Urinary bladder (tissue), 4 donors: ENCODE measurements around the gene HOXD3. TPM values are rescaled to one million over a fixed set of nuclear protein-coding genes. Genes with fewer than 3 reads are reported as not detected.

Experiments used
- DNase-seq: peaks from one replicate; pipeline ENCODE4 v3.0.0-alpha.2; 2015; ENCODE audit errors: extremely low spot score
- H3K27ac ChIP-seq: one replicate; pipeline ENCODE4 v1.5.1; 2013; ENCODE audit warnings: low read depth, mild to moderate bottlenecking, moderate library complexity
- H3K36me3 ChIP-seq: one replicate; pipeline ENCODE4 v1.6.1; 2013; ENCODE audit warnings: mild to moderate bottlenecking, moderate library complexity; ENCODE audit not compliant: insufficient read depth
- H3K4me1 ChIP-seq: one replicate; pipeline ENCODE4 v1.6.1; 2013; ENCODE audit warnings: mild to moderate bottlenecking, moderate library complexity; ENCODE audit not compliant: insufficient read depth
- H3K4me3 ChIP-seq: one replicate; pipeline ENCODE4 v1.5.1; 2013; ENCODE audit warnings: low read depth, low read length
- WGBS: extraction: QIAGEN DNeasy Blood & Tissue Kit; methylation state at CpG from one replicate; pipeline ENCODE4 v1.1.7; 2013; 5-methylcytosine and 5-hydroxymethylcytosine counted together
- polyA plus RNA-seq: library from polyadenylated mRNA; stranded (reverse); fragments of 200-250 nt; gene quantifications from one replicate; pipeline ENCODE4 v1.2.3, GENCODE V29; 2013
- total RNA-seq: library from RNA; depleted of rRNA; stranded (reverse); fragments of >200 nt; gene quantifications from one replicate; pipeline ENCODE4 v1.2.3, GENCODE V29; 2014
- donor health status: healthy with polysubstance abuse.
- donor health status: healthy.

Gene HOXD3
- total and polyA plus RNA-seq, 2 donors: 1.6 to 5.2 TPM

DNA sequence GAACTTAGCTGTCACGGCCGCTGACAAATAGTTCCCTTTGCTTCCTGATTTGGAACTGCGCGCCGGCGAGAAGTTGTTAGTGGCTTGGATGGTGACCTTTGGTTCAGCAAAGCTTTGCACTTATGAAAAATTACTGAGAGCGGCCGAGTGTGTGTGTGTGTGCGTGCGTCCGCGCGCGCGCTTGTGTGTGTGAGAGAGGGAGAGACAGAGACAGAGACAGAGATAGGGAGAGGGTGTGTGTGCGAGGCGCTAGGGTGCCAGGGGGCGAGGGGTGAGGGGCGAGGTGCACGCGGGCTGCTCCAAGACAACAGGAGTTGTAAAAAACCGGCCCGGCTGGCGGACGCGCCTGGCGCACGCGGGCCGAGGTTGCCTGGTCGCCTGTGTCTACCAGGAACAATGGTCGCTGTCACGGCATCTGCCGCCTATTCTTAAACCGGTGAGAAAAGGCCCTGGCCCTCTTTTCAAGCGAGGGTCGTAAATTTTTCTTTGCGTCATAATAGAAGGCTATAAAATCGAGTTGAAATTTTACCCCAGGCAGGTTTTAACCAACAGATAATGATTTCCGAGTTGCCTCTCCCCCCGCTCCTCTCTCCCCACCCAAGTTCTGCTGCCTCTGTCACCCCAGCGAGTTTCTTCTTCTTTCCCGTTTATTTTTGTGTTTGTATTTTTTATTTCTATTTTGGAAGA is 535 bp downstream of the HOXD3 start:
- Histone ChIP-seq H3K36me3 (no peaks in the 10 kb centered on the region), H3K4me1 (peaks cover 2% of the 10 kb centered on the region), H3K4me3 (peak overlapping the region; percentile 23), H3K27ac (no peak overlapping the region)
- 17% methylated on average over 43 of the region's 43 CpGs for WGBS
- no peak for DNase-seq

DNA sequence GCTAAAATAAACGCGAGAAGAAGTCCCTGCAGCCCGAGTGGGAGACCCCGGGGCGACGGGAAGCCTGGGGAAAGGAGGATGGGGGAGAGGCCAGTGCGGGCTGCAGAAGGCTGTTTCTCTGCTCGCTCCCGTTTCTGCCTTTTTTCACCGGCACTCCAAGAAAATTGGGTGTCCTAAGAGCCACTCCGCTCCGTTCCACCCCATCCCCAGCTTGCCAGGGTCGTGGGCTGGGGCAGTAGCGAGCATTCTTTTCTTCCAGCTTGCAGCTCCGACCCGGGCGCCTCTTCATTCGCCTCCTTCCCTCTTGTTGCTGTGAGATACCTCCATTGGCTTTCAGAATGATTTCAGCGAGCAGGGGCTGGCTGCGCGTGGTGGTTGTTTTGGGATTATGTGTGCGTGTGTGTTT is 1.1 kb downstream of the HOXD3 start:
- H3K36me3 ChIP-seq: no peaks in the 10 kb centered on the region
- H3K4me1 ChIP-seq: peaks cover 2% of the 10 kb centered on the region
- WGBS: 15% methylated on average over 22 of the region's 22 CpGs
- no peak overlapping the region for H3K4me3 ChIP-seq
- no peak overlapping the region for H3K27ac ChIP-seq
- DNase-seq: no peak

DNA sequence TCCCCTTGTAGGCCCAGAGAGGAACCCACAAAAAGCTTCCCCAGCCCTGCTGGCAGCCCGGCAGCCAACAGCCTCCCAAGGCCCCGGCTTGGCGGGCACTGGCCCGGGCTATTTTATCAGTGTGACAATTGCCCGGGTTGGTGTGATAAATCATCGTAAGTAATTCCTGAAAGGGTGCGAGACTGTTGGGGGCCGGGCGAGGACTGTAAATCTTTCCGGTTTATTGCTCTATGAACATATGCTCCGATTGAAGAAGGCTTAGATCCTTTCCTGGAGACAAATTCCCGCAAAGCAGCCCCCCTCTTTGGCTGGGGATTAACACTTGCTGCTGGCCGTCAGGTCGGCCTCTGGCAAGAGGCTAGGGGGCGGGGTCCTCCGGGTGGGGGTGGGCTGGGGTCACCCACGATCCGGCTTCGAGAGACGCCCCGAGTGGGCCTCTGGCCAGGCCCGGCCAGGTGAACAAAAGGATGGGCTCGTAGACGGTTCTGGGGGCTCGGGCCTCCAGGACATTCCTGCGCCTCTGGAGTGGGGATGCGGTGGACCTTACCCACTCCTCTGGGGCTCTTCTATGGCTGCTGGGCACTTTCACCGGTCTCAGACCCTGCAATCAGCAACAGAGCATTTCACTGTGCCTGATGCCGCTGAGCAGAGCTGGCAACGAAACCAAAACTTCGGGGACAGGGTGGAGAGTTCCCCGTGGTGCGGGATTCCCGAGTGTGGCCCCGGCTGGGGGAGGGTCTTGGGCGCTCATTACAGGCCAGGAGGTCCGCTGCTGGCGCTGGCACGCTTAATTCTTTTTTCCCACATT is 2.0 kb downstream of the HOXD3 start:
- H3K4me1 ChIP-seq: peaks cover 2% of the 10 kb centered on the region

DNA sequence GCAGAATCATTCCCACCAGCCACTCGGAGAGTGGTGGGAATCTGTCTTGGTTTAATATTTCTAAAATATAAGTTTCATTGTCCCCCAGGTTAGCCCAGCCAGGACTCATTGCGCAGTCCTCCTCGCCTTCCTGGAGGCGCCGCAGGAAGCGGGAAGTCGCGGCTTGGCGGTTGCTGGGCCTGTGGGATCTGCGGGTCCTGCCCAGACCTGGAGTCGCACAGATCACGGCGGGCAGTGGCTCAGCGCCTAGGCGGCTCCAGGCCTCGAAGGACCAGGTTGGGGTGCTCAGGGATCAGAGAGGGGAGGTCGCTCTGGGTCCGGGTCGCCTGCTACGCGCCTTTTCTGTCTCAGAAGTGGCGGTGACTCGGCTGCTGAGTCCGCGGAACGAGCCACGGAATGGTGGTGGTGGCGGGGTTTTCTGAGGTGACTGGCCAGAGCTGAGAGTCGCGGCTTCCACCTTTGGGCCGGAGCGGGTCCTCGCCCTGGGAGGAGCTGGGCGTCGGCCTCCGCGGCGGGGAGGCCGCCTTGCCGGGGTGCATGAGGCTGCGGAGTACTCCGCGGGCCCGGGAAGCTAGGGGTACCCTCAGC is 2.6 kb downstream of the HOXD3 start:
- DNase-seq: no peak
- no peak overlapping the region for H3K4me3 ChIP-seq
- H3K27ac ChIP-seq: no peak overlapping the region
- H3K4me1 ChIP-seq: peaks cover 2% of the 10 kb centered on the region
- no peaks in the 10 kb centered on the region for H3K36me3 ChIP-seq
- 10% methylated on average over 44 of the region's 44 CpGs for WGBS

More for the DNA sequence above, 2.0 kb downstream of the HOXD3 start:
- DNase-seq: no peak
- Histone ChIP-seq H3K4me3 (no peak overlapping the region), H3K36me3 (no peaks in the 10 kb centered on the region), H3K27ac (no peak overlapping the region)
- WGBS: 18% methylated on average over 39 of the region's 39 CpGs

DNA sequence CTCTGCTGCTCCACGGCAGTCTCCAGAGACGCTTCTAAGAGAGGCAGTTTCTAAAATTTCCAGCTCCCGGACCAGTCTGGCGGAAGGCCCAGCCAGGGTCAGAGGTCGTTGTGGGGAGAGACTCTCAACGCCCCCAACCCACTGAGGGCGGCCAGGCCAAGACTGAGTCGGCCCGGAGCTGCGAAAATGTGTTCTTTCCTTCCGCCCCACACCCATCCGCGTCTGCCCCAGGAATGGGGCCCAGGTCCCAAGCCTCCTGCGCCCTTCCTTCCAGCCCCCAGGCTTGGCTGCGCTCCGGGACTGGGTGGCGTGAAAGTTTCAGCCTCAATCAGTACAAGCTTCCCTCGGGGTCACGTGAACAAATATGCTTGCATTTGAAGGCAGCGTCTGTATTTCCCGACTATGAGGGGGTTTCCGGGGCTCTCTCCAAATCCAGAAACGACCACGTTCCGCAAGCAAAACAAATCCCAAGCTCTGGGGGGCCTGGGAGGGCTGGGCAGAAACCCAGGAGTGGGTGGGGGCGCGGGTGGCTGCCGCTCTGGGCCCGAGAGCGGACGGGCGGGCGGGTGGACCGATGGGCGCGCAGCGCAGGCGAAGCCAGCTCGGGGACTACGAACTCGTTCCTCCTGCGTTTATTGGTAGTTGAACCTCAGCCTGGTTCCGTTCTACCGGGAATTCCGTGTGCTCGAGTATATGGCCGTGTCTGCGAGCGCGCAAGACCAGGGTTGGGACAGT is 3.3 kb downstream of the HOXD3 start:
- peaks cover 2% of the 10 kb centered on the region for H3K4me1 ChIP-seq
- 7% methylated on average over 50 of the region's 50 CpGs for WGBS
- H3K36me3 ChIP-seq: no peaks in the 10 kb centered on the region
- no peak overlapping the region for H3K4me3 ChIP-seq
- DNase-seq: no peak
- H3K27ac ChIP-seq: no peak overlapping the region

DNA sequence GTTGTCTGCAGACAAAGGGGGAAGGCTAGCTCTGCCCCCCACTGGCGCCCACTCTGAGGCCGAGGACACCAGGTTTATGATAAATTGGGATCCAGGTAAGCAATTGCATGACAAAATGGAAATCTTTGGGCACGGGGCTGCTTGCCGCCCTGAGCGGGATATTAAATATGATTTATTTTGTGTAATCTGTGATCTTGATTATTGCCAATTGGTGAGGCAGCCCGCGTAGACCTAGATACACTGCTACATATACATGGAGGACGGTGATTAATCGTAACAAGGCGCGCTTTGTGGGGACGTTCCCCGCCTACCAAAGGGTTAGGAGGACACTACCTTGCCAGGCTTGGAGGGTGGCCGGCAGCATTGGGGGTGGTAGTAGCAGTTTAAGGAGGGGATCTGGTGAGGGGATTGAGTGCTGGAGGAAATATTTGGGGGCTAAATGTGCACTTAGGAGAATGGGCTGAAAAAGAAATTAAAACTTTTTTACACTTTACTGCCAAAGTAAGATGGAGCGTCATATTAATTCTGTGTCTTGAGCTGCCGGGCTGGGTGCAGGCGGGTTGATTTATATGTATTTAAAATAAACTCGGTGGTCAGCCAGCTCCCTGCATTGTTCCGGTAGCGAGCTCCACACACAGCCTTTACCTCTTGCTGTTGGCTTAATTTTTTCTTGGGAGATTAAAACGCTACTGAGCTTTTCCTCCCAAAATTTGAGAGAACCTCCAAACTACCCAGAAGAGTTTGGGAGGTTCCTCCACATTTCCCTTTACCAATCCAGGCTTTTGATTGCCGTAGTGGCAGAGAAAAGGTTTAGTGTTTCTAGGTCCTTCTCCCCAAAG is 4.1 kb downstream of the HOXD3 start:
- DNase-seq: no peak
- Histone ChIP-seq H3K4me3 (no peak overlapping the region), H3K4me1 (peaks cover 2% of the 10 kb centered on the region), H3K27ac (no peak overlapping the region), H3K36me3 (no peaks in the 10 kb centered on the region)
- WGBS: 20% methylated on average over 22 of the region's 22 CpGs

DNA sequence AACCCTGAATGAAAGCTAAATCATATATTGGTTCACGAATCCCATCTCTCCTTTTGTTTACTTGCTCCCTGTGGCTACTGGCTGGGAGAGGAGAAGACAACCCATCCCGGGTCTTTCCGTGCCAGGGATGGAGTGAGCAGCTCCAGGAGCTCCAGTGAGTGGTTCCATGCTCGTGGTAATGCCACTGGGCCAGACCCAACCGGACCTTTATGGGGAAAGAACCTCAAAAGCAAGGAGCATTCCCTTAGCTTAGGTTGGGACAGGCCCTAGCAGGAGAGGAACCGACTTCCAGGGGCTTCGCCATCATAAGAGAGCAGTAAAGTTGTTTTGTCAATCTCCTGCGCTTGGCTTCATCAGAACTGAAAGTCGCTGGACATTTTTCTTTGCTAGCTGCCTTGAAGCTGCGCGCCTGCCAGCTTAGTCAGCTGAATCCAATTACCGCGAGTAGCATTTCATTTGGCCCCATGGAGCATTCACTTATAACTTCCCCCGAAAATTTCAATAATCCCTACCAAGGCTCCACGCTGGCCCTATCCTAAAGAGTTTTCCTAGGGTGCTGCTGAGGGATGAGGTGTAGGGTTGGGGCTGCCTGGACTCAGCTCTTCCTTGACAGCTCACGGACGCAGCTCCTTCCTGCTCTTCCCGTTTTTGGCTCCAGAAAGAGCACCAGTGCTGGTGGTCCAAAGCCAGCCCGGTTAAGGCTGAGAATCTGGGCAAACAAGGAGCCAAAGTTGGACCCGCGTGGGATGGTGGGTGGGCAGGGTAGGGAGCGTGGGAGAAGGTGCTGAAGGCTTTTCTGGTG is 4.9 kb downstream of the HOXD3 start:
- no peak for DNase-seq
- H3K27ac ChIP-seq: no peak overlapping the region
- 12% methylated on average over 22 of the region's 22 CpGs for WGBS
- no peaks in the 10 kb centered on the region for H3K36me3 ChIP-seq
- no peak overlapping the region for H3K4me3 ChIP-seq
- peaks cover 2% of the 10 kb centered on the region for H3K4me1 ChIP-seq

DNA sequence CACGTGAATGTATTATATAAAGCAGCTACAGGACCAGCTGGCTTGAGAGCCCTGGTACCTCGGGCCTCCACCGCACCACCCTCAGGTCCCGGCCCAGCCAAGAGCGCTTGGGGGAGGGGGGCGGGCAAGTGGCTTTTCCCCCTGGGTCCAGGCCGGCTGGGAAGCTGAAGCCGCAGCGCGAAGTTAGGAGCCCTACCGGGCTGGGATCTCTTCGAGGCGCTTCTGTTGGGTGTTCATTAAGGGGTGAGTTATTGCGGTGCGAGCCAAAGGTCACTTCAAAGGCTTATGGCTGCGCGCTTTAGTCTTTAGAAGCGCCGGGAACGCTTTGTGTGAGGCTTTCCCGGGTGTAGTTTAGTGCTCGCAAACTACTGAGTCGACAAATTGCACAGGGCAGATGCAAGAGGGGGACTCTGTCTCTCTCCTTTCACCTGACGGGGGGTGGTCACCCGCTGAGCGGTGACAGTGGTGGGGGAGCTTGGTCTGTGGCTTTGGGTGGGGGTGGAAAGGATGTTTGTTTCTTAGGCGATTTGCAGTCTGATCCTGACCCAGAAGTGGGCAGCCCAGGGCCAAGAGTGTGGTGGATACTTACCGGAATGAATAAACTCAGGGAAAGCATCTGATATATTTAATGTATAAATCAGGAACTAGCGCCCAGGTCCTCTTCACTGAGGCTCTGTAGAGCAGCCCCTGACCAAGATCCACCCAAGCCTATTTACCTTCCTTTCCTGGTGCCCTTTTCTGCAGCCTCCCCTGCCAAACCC is 6.0 kb downstream of the HOXD3 start:
- no peak for DNase-seq
- H3K4me1 ChIP-seq: no peaks in the 10 kb centered on the region

DNA sequence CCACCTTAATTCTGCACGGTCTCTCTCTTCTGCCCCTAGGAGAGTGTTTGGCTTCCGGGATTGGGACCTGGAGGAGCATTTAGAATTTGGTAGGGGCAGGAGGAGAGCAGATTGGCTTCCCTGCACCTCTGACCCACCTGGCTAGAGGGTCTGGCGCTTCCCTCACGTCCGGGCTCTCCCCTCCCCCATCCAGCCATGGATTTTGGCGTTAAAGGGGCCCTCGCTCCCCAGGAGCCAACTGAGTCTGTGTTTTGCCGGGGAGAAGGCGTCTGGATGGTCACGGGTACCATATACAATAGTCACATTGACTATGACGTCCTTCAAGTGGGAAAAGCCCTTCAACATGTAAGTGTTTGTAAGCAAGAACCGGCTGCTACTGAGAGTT is 6.6 kb downstream of the HOXD3 start:
- no peak overlapping the region for H3K4me3 ChIP-seq
- H3K36me3 ChIP-seq: no peaks in the 10 kb centered on the region
- H3K27ac ChIP-seq: no peak overlapping the region
- no peak for DNase-seq
- WGBS: 16% methylated on average over 12 of the region's 12 CpGs
- H3K4me1 ChIP-seq: no peaks in the 10 kb centered on the region

More for the DNA sequence above, 6.0 kb downstream of the HOXD3 start:
- no peak overlapping the region for H3K27ac ChIP-seq
- H3K36me3 ChIP-seq: no peaks in the 10 kb centered on the region
- H3K4me3 ChIP-seq: no peak overlapping the region
- 15% methylated on average over 29 of the region's 29 CpGs for whole genome bisulfite sequencing

DNA sequence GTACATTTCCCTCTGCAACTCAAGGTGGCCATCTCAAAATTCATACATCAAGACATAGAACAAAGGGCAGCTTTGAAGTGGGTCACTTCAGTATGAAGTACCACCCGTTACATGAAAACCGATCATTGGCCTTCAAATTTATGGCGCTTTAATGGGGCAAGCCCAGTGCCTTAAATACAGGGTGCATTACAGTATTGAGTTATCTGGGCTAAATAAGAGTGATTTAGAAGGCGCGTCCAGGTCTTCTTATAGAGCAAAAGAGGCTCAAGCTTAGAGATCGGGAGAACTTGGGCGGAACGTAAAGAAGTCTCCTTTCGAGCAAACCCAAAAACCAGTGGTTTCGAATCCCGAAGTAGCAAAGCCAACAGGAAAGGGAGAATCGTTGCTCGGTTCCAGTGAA is 7.1 kb downstream of the HOXD3 start:
- no peak for DNase-seq
- H3K4me3 ChIP-seq: no peak overlapping the region
- H3K4me1 ChIP-seq: no peaks in the 10 kb centered on the region
- 23% methylated on average over 13 of the region's 13 CpGs for WGBS
- no peaks in the 10 kb centered on the region for H3K36me3 ChIP-seq
- no peak overlapping the region for H3K27ac ChIP-seq

DNA sequence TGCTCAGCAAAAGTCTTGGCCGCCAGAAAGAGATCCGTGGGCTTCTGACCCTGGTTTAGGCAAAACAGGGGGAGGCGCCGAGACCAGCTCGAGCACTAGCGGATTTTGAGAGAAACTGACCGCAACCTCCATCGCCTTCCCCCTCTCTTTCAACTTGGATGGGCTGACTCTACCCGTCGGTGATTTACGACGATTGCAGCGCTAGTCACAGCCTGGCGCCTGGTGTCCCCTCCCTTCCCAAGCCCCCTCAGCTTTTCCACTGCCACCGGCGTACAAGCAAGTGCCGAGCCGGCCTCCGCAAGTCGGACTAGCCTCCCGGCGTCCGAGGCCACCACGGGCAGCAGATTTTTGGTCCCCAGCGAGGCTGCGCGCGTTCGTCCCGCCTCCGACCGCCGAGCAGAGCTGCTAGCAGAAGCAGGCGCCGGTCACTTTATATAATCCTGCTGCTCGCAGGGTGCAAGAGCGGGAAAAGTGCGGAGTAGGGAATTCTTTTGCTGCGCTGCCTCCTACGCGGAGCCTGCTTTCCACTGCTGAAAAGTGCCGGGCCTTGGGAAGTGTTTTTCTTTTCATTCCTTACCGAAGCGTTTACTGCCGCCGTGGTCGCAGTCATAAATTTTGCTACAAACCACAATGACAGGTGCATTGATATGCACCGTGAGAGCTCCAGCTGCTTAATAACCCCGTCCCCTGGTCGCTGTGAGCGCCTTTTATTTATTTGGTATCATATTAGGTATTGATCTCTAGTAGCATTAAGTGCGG is 7.7 kb downstream of the HOXD3 start:
- H3K4me1 ChIP-seq: no peaks in the 10 kb centered on the region
- H3K36me3 ChIP-seq: no peaks in the 10 kb centered on the region
- H3K27ac ChIP-seq: no peak overlapping the region
- WGBS: 8% methylated on average over 52 of the region's 52 CpGs
- no peak overlapping the region for H3K4me3 ChIP-seq
- no peak for DNase-seq
